ENCODE data around the gene CNTN1. TPM values are rescaled to one million over a fixed set of nuclear protein-coding genes. Genes with fewer than 3 reads are reported as not detected.

The CNTN1 gene
- total RNA-seq, 1 donor, result 0.36 TPM

DNA sequence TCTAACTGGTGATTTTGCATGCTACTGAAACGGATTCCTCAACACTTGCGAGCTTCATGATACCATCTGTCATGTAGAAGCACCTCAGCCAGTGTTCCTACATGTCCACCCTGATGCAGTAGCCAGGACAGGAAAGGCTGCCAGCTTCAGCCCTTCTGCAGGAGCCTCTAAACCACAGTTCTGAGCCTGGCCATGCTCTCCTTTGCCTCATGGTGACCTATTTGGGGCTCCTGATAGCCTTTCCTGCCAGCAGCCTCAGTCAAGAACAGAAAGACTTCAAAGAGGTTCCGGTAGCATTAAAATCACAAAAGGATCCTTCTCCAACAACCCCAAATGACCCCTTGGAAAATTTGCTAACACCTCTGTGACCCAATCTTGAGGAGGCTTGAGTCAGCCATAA, 96.0 kb downstream of the CNTN1 start:
- Histone ChIP-seq H3K9me3 (ENCODE audit: low read depth, low read length) (peaks cover 2% of the 10 kb centered on the region), H3K79me2 (ENCODE audit: insufficient read depth, low read length) (no peaks in the 10 kb centered on the region), H3K4me3 (ENCODE audit: insufficient read depth, low read length) (no peak overlapping the region), H2AFZ (ENCODE audit: low read length) (no peak overlapping the region), H3K36me3 (ENCODE audit: insufficient read depth, low read length) (no peaks in the 10 kb centered on the region), H3K27me3 (ENCODE audit: insufficient read depth, low read length) (no peaks in the 10 kb centered on the region), H4K20me1 (ENCODE audit: insufficient read depth, low read length) (no peaks in the 10 kb centered on the region), H3K4me1 (ENCODE audit: insufficient read depth, low read length) (no peaks in the 10 kb centered on the region), H3K27ac (ENCODE audit: low read depth, low read length) (no peak overlapping the region), H3K4me2 (ENCODE audit: insufficient read depth, low read length) (no peak overlapping the region)
- no peak for DNase-seq (ENCODE audit: insufficient read length, low spot score, missing footprints)
- TF ChIP-seq, protein P1, sequence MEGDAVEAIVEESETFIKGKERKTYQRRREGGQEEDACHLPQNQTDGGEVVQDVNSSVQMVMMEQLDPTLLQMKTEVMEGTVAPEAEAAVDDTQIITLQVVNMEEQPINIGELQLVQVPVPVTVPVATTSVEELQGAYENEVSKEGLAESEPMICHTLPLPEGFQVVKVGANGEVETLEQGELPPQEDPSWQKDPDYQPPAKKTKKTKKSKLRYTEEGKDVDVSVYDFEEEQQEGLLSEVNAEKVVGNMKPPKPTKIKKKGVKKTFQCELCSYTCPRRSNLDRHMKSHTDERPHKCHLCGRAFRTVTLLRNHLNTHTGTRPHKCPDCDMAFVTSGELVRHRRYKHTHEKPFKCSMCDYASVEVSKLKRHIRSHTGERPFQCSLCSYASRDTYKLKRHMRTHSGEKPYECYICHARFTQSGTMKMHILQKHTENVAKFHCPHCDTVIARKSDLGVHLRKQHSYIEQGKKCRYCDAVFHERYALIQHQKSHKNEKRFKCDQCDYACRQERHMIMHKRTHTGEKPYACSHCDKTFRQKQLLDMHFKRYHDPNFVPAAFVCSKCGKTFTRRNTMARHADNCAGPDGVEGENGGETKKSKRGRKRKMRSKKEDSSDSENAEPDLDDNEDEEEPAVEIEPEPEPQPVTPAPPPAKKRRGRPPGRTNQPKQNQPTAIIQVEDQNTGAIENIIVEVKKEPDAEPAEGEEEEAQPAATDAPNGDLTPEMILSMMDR (IDR thresholded peaks at IDR 0.05; ENCODE audit: extremely low read depth, low read depth, low read length), result no peak

DNA sequence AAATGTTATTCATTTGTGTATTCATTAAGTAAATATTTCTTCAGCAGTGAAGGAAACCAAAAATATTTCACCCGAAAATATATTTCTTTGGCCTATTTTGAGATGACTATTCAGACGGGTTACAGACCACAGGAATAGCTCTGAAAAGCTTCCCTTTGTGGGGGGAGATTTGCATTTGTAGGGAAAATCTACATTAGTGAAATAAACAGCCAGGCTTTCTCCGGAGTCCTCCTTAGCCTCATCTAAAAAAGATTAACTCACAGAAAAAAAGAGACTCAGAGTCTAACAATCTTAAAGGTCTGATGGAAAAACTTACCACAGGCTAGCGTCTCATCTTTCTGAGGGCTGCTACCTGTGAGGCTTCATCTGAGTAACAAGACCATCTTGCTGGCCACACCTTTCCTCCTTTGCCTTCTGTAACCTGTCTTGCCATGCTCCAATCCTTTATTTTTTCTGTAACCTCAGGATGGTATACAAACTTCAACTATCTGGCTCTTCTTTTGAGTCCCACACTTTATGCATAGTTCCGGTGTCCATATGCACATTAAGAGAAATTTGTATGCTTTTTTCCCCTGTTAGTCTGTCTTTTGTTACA, 100.7 kb downstream of the CNTN1 start:
- Histone ChIP-seq H3K4me1 (ENCODE audit: insufficient read depth, low read length) (no peaks in the 10 kb centered on the region), H3K9me3 (ENCODE audit: low read depth, low read length) (peaks cover 2% of the 10 kb centered on the region), H3K27me3 (ENCODE audit: insufficient read depth, low read length) (no peaks in the 10 kb centered on the region), H3K27ac (ENCODE audit: low read depth, low read length) (no peak overlapping the region), H4K20me1 (ENCODE audit: insufficient read depth, low read length) (no peaks in the 10 kb centered on the region), H3K79me2 (ENCODE audit: insufficient read depth, low read length) (no peaks in the 10 kb centered on the region), H3K4me3 (ENCODE audit: insufficient read depth, low read length) (no peak overlapping the region), H2AFZ (ENCODE audit: low read length) (no peak overlapping the region), H3K36me3 (ENCODE audit: insufficient read depth, low read length) (no peaks in the 10 kb centered on the region), H3K4me2 (ENCODE audit: insufficient read depth, low read length) (no peak overlapping the region)
- DNase-seq (ENCODE audit: insufficient read length, low spot score, missing footprints), result no peak
- TF ChIP-seq, protein P1 (IDR thresholded peaks at IDR 0.05; ENCODE audit: extremely low read depth, low read depth, low read length), result no peak

GRCh38 chr12:40793471-40793870, 101.2 kb downstream of the CNTN1 start:
- TF ChIP-seq, protein P1 (IDR thresholded peaks at IDR 0.05; ENCODE audit: extremely low read depth, low read depth, low read length), result no peak
- Histone ChIP-seq H3K4me3 (ENCODE audit: insufficient read depth, low read length) (no peak overlapping the region), H3K27me3 (ENCODE audit: insufficient read depth, low read length) (no peaks in the 10 kb centered on the region), H3K4me2 (ENCODE audit: insufficient read depth, low read length) (no peak overlapping the region), H3K79me2 (ENCODE audit: insufficient read depth, low read length) (no peaks in the 10 kb centered on the region), H3K36me3 (ENCODE audit: insufficient read depth, low read length) (no peaks in the 10 kb centered on the region), H3K9me3 (ENCODE audit: low read depth, low read length) (no peaks in the 10 kb centered on the region), H3K4me1 (ENCODE audit: insufficient read depth, low read length) (no peaks in the 10 kb centered on the region), H4K20me1 (ENCODE audit: insufficient read depth, low read length) (no peaks in the 10 kb centered on the region), H2AFZ (ENCODE audit: low read length) (no peak overlapping the region), H3K27ac (ENCODE audit: low read depth, low read length) (no peak overlapping the region)
- DNase-seq (ENCODE audit: insufficient read length, low spot score, missing footprints), result no peak

DNA sequence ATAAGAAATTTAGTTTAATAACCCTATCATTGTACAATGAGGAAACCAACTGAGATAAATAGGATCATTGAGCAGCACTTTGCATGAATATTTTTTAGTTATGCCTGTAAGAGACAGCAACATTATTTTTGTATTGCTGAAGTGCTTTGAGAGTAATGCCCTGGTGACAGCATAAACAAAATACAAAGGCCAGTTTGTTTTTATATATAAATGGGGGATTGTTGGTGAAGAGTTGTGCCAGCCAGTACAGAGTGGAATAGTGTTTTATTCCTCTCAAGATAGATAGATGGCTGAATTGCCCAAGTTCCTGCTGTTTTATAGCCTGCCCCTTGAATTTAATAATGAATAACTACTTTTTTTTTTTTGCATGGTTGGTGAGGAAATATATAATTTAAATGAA, 101.8 kb downstream of the CNTN1 start:
- Histone ChIP-seq H3K9me3 (ENCODE audit: low read depth, low read length) (no peaks in the 10 kb centered on the region), H3K4me1 (ENCODE audit: insufficient read depth, low read length) (no peaks in the 10 kb centered on the region), H3K4me3 (ENCODE audit: insufficient read depth, low read length) (no peak overlapping the region), H4K20me1 (ENCODE audit: insufficient read depth, low read length) (no peaks in the 10 kb centered on the region), H3K4me2 (ENCODE audit: insufficient read depth, low read length) (no peak overlapping the region), H3K27me3 (ENCODE audit: insufficient read depth, low read length) (no peaks in the 10 kb centered on the region), H3K79me2 (ENCODE audit: insufficient read depth, low read length) (no peaks in the 10 kb centered on the region), H3K36me3 (ENCODE audit: insufficient read depth, low read length) (no peaks in the 10 kb centered on the region), H2AFZ (ENCODE audit: low read length) (no peak overlapping the region), H3K27ac (ENCODE audit: low read depth, low read length) (no peak overlapping the region)
- TF ChIP-seq, protein P1 (IDR thresholded peaks at IDR 0.05; ENCODE audit: extremely low read depth, low read depth, low read length), result no peak
- DNase-seq (ENCODE audit: insufficient read length, low spot score, missing footprints), result no peak
